ENCODE measurements around the gene NUDT14.

The NUDT14 gene

GRCh38 chr14:105180592-105181548 is at the start of gene NUDT14:
Gene NUDT14 (minus strand): TSS chr14:105181312. CDS start chr14:105181209, 103 bp downstream.
- TF ChIP-seq, protein P1, sequence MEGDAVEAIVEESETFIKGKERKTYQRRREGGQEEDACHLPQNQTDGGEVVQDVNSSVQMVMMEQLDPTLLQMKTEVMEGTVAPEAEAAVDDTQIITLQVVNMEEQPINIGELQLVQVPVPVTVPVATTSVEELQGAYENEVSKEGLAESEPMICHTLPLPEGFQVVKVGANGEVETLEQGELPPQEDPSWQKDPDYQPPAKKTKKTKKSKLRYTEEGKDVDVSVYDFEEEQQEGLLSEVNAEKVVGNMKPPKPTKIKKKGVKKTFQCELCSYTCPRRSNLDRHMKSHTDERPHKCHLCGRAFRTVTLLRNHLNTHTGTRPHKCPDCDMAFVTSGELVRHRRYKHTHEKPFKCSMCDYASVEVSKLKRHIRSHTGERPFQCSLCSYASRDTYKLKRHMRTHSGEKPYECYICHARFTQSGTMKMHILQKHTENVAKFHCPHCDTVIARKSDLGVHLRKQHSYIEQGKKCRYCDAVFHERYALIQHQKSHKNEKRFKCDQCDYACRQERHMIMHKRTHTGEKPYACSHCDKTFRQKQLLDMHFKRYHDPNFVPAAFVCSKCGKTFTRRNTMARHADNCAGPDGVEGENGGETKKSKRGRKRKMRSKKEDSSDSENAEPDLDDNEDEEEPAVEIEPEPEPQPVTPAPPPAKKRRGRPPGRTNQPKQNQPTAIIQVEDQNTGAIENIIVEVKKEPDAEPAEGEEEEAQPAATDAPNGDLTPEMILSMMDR (IDR thresholded peaks at IDR 0.05; ENCODE audit: low read depth, low read length, missing control alignments) = no peak
- no peak for DNase-seq (ENCODE audit: extremely low read depth, low read depth)
- peak within 1 kb of the TSS; percentile 38 for H3K4me3 ChIP-seq (replicated peaks; ENCODE audit: low read depth, low read length)

GRCh38 chr14:105229099-105229655 is 48.1 kb upstream of the NUDT14 start:
- DNase-seq (ENCODE audit: extremely low read depth, low read depth) = no peak
- TF ChIP-seq, protein P1 (IDR thresholded peaks at IDR 0.05; ENCODE audit: low read depth, low read length, missing control alignments) = no peak
- H3K4me3 ChIP-seq (replicated peaks; ENCODE audit: low read depth, low read length) = no peak overlapping the region

DNA sequence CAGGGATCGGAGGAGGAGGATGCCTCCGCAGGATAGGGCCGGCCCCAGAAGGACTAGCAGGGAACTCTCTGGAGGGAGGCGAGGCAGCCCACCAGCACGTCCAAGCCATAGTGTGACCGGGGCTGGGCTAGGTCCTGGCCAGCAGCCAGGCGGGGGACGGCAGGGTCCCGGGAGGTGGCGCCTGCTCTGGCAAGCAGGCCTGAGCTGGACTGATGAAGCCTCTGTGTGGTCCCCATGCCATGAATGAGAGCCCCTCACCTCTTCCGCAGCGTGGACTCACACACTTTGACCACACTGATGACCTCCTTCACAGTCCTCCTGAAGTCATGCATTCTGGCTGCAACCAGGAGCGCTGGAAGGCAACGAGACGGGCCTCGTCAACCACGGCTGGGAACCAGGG is 47.5 kb upstream of the NUDT14 start:
- no peak for DNase-seq (ENCODE audit: extremely low read depth, low read depth)
- no peak overlapping the region for H3K4me3 ChIP-seq (replicated peaks; ENCODE audit: low read depth, low read length)
- TF ChIP-seq, protein P1 (IDR thresholded peaks at IDR 0.05; ENCODE audit: low read depth, low read length, missing control alignments) = no peak

DNA sequence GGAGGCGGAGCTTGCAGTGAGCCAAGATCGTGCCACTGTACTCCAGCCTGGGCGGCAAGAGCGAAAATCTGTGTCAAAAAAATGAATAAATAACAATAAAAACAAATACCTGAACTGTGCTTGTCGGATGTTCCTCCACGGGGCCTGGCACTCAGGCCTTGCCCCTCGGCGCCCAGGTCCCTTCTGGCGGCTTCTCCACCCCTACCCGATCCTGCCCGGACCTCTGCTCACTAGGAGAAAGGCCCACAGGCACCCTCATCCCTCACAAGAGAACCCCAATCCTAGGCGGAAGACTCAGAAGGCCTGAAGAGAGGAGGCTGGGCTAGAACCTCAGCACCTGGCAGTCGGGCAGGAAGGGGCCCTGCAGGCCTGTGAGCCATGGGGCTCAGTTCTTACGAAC is 46.2 kb upstream of the NUDT14 start:
- DNase-seq (ENCODE audit: extremely low read depth, low read depth) = no peak
- TF ChIP-seq, protein P1 (IDR thresholded peaks at IDR 0.05; ENCODE audit: low read depth, low read length, missing control alignments) = no peak
- no peak overlapping the region for H3K4me3 ChIP-seq (replicated peaks; ENCODE audit: low read depth, low read length)

GRCh38 chr14:105226198-105226597 is 45.1 kb upstream of the NUDT14 start:
- TF ChIP-seq, protein P1 (IDR thresholded peaks at IDR 0.05; ENCODE audit: low read depth, low read length, missing control alignments) = no peak
- no peak overlapping the region for H3K4me3 ChIP-seq (replicated peaks; ENCODE audit: low read depth, low read length)
- no peak for DNase-seq (ENCODE audit: extremely low read depth, low read depth)

DNA sequence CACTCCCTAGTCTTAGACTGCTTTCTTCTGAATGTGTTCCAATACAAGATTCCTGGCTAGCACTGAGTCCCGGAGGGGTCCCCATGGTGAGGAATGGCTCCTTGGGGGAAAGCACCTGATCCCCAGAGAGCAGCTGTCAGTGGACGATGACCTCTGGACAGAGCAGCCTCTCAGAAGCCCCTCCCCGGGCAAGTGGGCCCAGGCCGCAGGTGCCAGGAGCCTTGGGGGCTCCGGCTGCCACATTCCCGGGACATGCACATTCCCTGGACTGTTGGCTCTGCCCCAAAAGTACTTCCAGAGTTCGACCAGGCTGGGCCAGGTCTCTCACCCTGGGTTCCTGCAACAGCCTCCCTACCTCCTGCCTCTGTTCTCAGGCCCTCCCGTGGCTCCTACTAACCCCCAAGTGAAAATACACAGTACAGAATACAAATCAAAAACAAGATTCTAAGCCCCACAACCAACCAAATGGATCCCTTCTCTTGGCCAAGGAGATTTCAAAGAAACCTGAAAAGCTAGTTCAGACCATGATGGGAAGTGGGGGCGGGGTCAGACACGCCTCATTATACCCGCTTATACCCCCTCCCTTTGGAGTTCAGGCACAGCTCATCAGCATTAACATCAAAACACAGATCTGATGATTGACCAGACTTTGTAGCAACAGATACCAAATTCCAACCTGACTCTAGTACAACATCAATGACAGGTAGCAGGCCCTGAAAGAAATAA is 43.9 kb upstream of the NUDT14 start:
- TF ChIP-seq, protein P1 (IDR thresholded peaks at IDR 0.05; ENCODE audit: low read depth, low read length, missing control alignments) = no peak
- DNase-seq (ENCODE audit: extremely low read depth, low read depth) = no peak
- H3K4me3 ChIP-seq (replicated peaks; ENCODE audit: low read depth, low read length) = no peak overlapping the region

Measured in HFF-Myc (cell line).